Bronchial epithelial cell (primary cell): ENCODE results near the gene CRYBA1. TPM values are rescaled to one million over a fixed set of nuclear protein-coding genes. Genes with fewer than 3 reads are reported as not detected.

Experiments
- DNase-seq: peaks from one replicate; pipeline ENCODE4 v3.0.0-alpha.2; 2010; ENCODE audit warnings: low read depth
- FAIRE-seq: peaks from 2 replicates; lab custom pipeline; 2011; peaks lifted over from hg19 to GRCh38; lab: Jason Lieb, UNC
- H3K27me3 ChIP-seq: 2 replicates; pipeline ENCODE4 v1.5.1; 2011; ENCODE audit warnings: low read length; ENCODE audit not compliant: control insufficient read depth, insufficient read depth
- H3K36me3 ChIP-seq: 2 replicates; pipeline ENCODE4 v1.5.1; 2011; ENCODE audit warnings: low read length; ENCODE audit not compliant: control insufficient read depth, insufficient read depth
- H3K4me3 ChIP-seq: 2 replicates; pipeline ENCODE4 v1.5.1; 2011; ENCODE audit warnings: mild to moderate bottlenecking, low read depth, low read length, control low read depth
- CTCF ChIP-seq: IDR thresholded peaks from 2 replicates; pipeline ENCODE4 v1.5.1; 2011; ENCODE audit warnings: mild to moderate bottlenecking, moderate library complexity, low read length, control low read depth, inconsistent platforms; ENCODE audit not compliant: insufficient read depth, severe bottlenecking
- total RNA-seq: library from RNA; depleted of rRNA; stranded (reverse); fragments of >200 nt; gene quantifications from 2 replicates; pipeline ENCODE4 v1.2.1, GENCODE V29; 2014

The CRYBA1 gene
- total RNA-seq, 1 donor from 2014 or later: not detected

- Histone ChIP-seq H3K27me3 (no peaks in the 10 kb centered on the region), H3K36me3 (no peaks in the 10 kb centered on the region), H3K4me3 (no peak overlapping the region)
- DNase-seq (peak; percentile 99), FAIRE-seq (peak; percentile 99)
- peak; percentile 5 for TF ChIP-seq CTCF
Measured at GRCh38 chr17:29240968-29241963, 5.4 kb upstream of the CRYBA1 start.

- Histone ChIP-seq H3K27me3 (no peaks in the 10 kb centered on the region), H3K4me3 (no peak overlapping the region), H3K36me3 (no peaks in the 10 kb centered on the region)
- DNase-seq (no peak), FAIRE-seq (no peak)
- TF ChIP-seq CTCF: no peak
Measured at GRCh38 chr17:29242051-29242450, 4.6 kb upstream of the CRYBA1 start.

GRCh38 chr17:29242790-29243189, 3.9 kb upstream of the CRYBA1 start:
- DNase-seq (no peak), FAIRE-seq (no peak)
- no peaks in the 10 kb centered on the region for H3K36me3 ChIP-seq
- no peak overlapping the region for H3K4me3 ChIP-seq
- TF ChIP-seq CTCF: no peak
- no peaks in the 10 kb centered on the region for H3K27me3 ChIP-seq

GRCh38 chr17:29243792-29244191, 2.9 kb upstream of the CRYBA1 start:
- no peak for DNase-seq

GRCh38 chr17:29245401-29245800, 1.3 kb upstream of the CRYBA1 start:
- DNase-seq: no peak
- H3K36me3 ChIP-seq: no peaks in the 10 kb centered on the region
- no peak overlapping the region for H3K4me3 ChIP-seq
- TF ChIP-seq CTCF: no peak
- no peaks in the 10 kb centered on the region for H3K27me3 ChIP-seq
- no peak for FAIRE-seq

More at GRCh38 chr17:29243792-29244191, 2.9 kb upstream of the CRYBA1 start:
- peak; percentile 75 for FAIRE-seq
- no peaks in the 10 kb centered on the region for H3K27me3 ChIP-seq
- H3K4me3 ChIP-seq: no peak overlapping the region
- no peaks in the 10 kb centered on the region for H3K36me3 ChIP-seq
- peak; percentile 62 for TF ChIP-seq CTCF
